K562 (cell line): ENCODE data around the gene APOL4. TPM values are rescaled to one million over a fixed set of nuclear protein-coding genes. Genes with fewer than 3 reads are reported as not detected.

ENCODE experiments used
- CCAR2 ChIP-seq: fragments of 200-400 bp; formaldehyde crosslinking; IDR thresholded peaks from 2 replicates; pipeline ENCODE4 v1.6.1; 2017; ENCODE audit warnings: mild to moderate bottlenecking, low read depth, low read length
- DIDO1 ChIP-seq: fragments of 450-650 bp; IDR thresholded peaks from 2 replicates; pipeline ENCODE4 v1.6.1; 2016; ENCODE audit warnings: low read depth, missing biosample characterization, missing genetic modification characterization
- E2F1 ChIP-seq: sonication (generic); formaldehyde crosslinking; IDR thresholded peaks from 2 replicates; pipeline ENCODE4 v1.8.1; 2023; ENCODE audit warnings: mild to moderate bottlenecking, missing genetic modification reagents, moderate library complexity
- ELF4 ChIP-seq: fragments of 450-650 bp; formaldehyde crosslinking; IDR thresholded peaks from 2 replicates; pipeline ENCODE4 v1.4.0; 2022; ENCODE audit warnings: missing genetic modification characterization
- FOXM1 ChIP-seq, 2 experiments: fragments of 450-650 bp in 1 of 2; sonication (generic) in 1 of 2; formaldehyde crosslinking in 1 of 2; IDR thresholded peaks; 2 replicates each; pipeline versions ENCODE4 v1.6.1 to v1.9.0; 2017 to 2022; ENCODE audit warnings: low read depth in 2 of 2, mild to moderate bottlenecking in 2 of 2, missing genetic modification reagents in 1 of 2, moderate library complexity in 1 of 2
- GATAD2A ChIP-seq: fragments of 450-650 bp; IDR thresholded peaks from 2 replicates; pipeline ENCODE4 v1.6.1; 2017
- HDAC1 ChIP-seq, 2 experiments: fragments of 450-650 bp; IDR thresholded peaks; 2 replicates each; pipeline ENCODE4 v1.6.1; 2016 to 2017; ENCODE audit warnings: inconsistent platforms in 1 of 2, mild to moderate bottlenecking in 1 of 2, moderate library complexity in 1 of 2
- HDAC2 ChIP-seq: fragments of 450-650 bp; IDR thresholded peaks from 2 replicates; pipeline ENCODE4 v1.6.1; 2016; ENCODE audit warnings: mild to moderate bottlenecking
- NR2C2 ChIP-seq, 2 experiments: fragments of 200-800 bp in 1 of 2; sonication (Bioruptor generic) in 1 of 2; sonication (generic) in 1 of 2; formaldehyde crosslinking in 1 of 2; IDR thresholded peaks; 2 replicates each; pipeline versions ENCODE4 v1.6.1 to v1.8.0; 2016 to 2022; ENCODE audit warnings: mild to moderate bottlenecking in 1 of 2, missing compliant biosample characterization in 1 of 2, missing genetic modification characterization in 1 of 2, missing genetic modification reagents in 1 of 2
- PCBP2 ChIP-seq: fragments of 200-400 bp; formaldehyde crosslinking; IDR thresholded peaks from 2 replicates; pipeline ENCODE4 v1.6.1; 2018; ENCODE audit warnings: low read length, low read depth, mild to moderate bottlenecking, moderate library complexity; ENCODE audit not compliant: poor library complexity, severe bottlenecking
- SRSF3 ChIP-seq: fragments of 200-400 bp; formaldehyde crosslinking; IDR thresholded peaks from 2 replicates; pipeline ENCODE4 v1.6.1; 2016; ENCODE audit warnings: mild to moderate bottlenecking, low read length, moderate library complexity; ENCODE audit not compliant: insufficient read depth
- TCF7 ChIP-seq: sonication (generic); IDR thresholded peaks from 2 replicates; pipeline ENCODE4 v1.6.1; 2016; ENCODE audit warnings: antibody characterized with exemption, borderline replicate concordance
- ZNF197 ChIP-seq: fragments of 200-800 bp; sonication (Bioruptor generic); IDR thresholded peaks from 2 replicates; pipeline ENCODE4 v1.6.1; 2016; ENCODE audit warnings: low read depth, missing genetic modification characterization, missing compliant biosample characterization
- ZNF318 ChIP-seq, 2 experiments: fragments of 450-650 bp; IDR thresholded peaks; 2 replicates each; pipeline ENCODE4 v1.6.1; 2016; ENCODE audit warnings: mild to moderate bottlenecking in 2 of 2, borderline replicate concordance in 1 of 2, low read depth in 1 of 2, moderate library complexity in 1 of 2
- polyA plus RNA-seq, 8 experiments: library from polyadenylated mRNA; depleted of rRNA in 4 of 8; stranded (reverse) in 5 of 8; unstranded in 3 of 8; fragments of >200 nt; fragmentation: Nextera tagmentation in 2 of 8; fragmentation: Illumina TruSeq in 1 of 8; extraction: Ambion mirVana in 2 of 8; extraction: Trizol in 1 of 8; gene quantifications; 2 replicates each; pipeline versions ENCODE4 v1.2.1 to v1.2.3, GENCODE V29; 2011 to 2014; ENCODE audit warnings: inconsistent platforms in 1 of 8, missing spikeins in 1 of 8
- total RNA-seq, 7 experiments: library from RNA; depleted of rRNA in 6 of 7; stranded (reverse); fragments of >200 nt in 6 of 7; fragmentation: Illumina TruSeq in 2 of 7; extraction: Trizol in 2 of 7; gene quantifications; 2 replicates each; pipeline versions ENCODE4 v1.2.1 to v1.2.3, GENCODE V29; 2011 to 2021; ENCODE audit warnings: low replicate concordance in 1 of 7
- TF ChIP-seq, protein P1 (sequence below): fragments of 250-450 bp; sonication (Bioruptor Pico); IDR thresholded peaks from 2 replicates; pipeline ENCODE4 v1.8.0; 2021; ENCODE audit warnings: mild to moderate bottlenecking, moderate library complexity

APOL4 gene
- total and polyA plus RNA-seq, 9 of the 15 experiments (the other 6 are each of a cell fraction or from before 2014, with no cell fraction given) = 6.5 to 15.0 (median 9.8) TPM

- no peak for TF ChIP-seq E2F1
- TF ChIP-seq TCF7 = no peak
- no peak for TF ChIP-seq ELF4 (CRISPR knock-in tag)
- TF ChIP-seq CCAR2 = no peak
- no peak for TF ChIP-seq GATAD2A
- TF ChIP-seq SRSF3 = no peak
- no peak for TF ChIP-seq NR2C2 (CRISPR knock-in tag; IDR thresholded peaks at IDR 0.05)
- peak; percentile 26; the same call in 1 of the 2 replicates for TF ChIP-seq NR2C2 (tag; IDR thresholded peaks at IDR 0.05)
- no peak for TF ChIP-seq HDAC2
- TF ChIP-seq ZNF197 (CRISPR knock-in tag) = no peak
- no peak for TF ChIP-seq PCBP2
- TF ChIP-seq HDAC1 (IDR thresholded peaks at IDR 0.05) = no peak
- peak; percentile 52 for TF ChIP-seq FOXM1 (IDR thresholded peaks at IDR 0.05; ENCODE audit: low read depth)
- TF ChIP-seq FOXM1 (CRISPR knock-in tag; IDR thresholded peaks at IDR 0.05; ENCODE audit: low read depth) = no peak
- TF ChIP-seq, protein P1, sequence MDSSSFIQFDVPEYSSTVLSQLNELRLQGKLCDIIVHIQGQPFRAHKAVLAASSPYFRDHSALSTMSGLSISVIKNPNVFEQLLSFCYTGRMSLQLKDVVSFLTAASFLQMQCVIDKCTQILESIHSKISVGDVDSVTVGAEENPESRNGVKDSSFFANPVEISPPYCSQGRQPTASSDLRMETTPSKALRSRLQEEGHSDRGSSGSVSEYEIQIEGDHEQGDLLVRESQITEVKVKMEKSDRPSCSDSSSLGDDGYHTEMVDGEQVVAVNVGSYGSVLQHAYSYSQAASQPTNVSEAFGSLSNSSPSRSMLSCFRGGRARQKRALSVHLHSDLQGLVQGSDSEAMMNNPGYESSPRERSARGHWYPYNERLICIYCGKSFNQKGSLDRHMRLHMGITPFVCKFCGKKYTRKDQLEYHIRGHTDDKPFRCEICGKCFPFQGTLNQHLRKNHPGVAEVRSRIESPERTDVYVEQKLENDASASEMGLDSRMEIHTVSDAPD (CRISPR knock-in tag) = no peak
- TF ChIP-seq DIDO1 (tag) = peak; percentile 57; the same call in 1 of the 2 replicates
- 0 out of 4 replicates have a peak, but pooled peaks of 1 of the 2 experiments have one; percentile 20 for TF ChIP-seq ZNF318 (IDR thresholded peaks at IDR 0.05; ENCODE audit: borderline replicate concordance in 1 of 2, low read depth in 1 of 2)
Observed at GRCh38 chr22:36156515-36157419, 44.8 kb downstream of the APOL4 start (continued).
